Natural killer cell (primary cell): ENCODE measurements around the gene DDX42. TPM values are rescaled to one million over a fixed set of nuclear protein-coding genes. Genes with fewer than 3 reads are reported as not detected.

Experiments
- ATAC-seq, 3 donors: fragments of 150-1000 bp in 2 of 3; fragments of 200-7000 bp in 1 of 3; cut with Tn5 transposase; 1 replicate in 1 of 3; 2 replicates in 2 of 3; pipeline ENCODE4 v1.10.0; 2021; ENCODE audit warnings: mild to moderate bottlenecking in 2 of 3, moderate library complexity in 2 of 3
- DNase-seq, 2 donors: peaks; one replicate each; pipeline versions ENCODE4 v3.0.0 to v3.0.0-alpha.2; 2013 to 2021; ENCODE audit warnings: mixed read lengths in 1 of 2
- H3K27ac ChIP-seq: one replicate; pipeline ENCODE4 v1.5.1; 2013; ENCODE audit warnings: mild to moderate bottlenecking, low read length
- H3K27me3 ChIP-seq: one replicate; pipeline ENCODE4 v1.6.1; 2013; ENCODE audit warnings: low read length; ENCODE audit not compliant: control insufficient read depth, insufficient read depth
- H3K36me3 ChIP-seq: one replicate; pipeline ENCODE4 v1.6.1; 2013; ENCODE audit warnings: low read length; ENCODE audit not compliant: control insufficient read depth, insufficient read depth
- H3K4me1 ChIP-seq: one replicate; pipeline ENCODE4 v1.6.1; 2013; ENCODE audit warnings: low read length; ENCODE audit not compliant: control insufficient read depth, insufficient read depth
- H3K4me3 ChIP-seq: one replicate; pipeline ENCODE4 v1.5.1; 2013; ENCODE audit warnings: low read length
- H3K9me3 ChIP-seq: one replicate; pipeline ENCODE4 v1.6.1; 2013; ENCODE audit warnings: low read length; ENCODE audit not compliant: control insufficient read depth, insufficient read depth
- H3K27ac Mint-ChIP-seq, 2 donors: one replicate each; pipeline ENCODE4 v1.8.0; 2022; ENCODE audit warnings: mild to moderate bottlenecking in 2 of 2, mixed read lengths in 2 of 2, moderate library complexity in 1 of 2
- H3K27me3 Mint-ChIP-seq, 2 donors: one replicate each; pipeline ENCODE4 v1.8.0; 2022; ENCODE audit warnings: low read depth in 2 of 2, mixed read lengths in 2 of 2
- H3K36me3 Mint-ChIP-seq: one replicate; pipeline ENCODE4 v1.8.0; 2022; ENCODE audit warnings: mixed read lengths
- H3K4me1 Mint-ChIP-seq, 2 donors: one replicate each; pipeline ENCODE4 v1.8.0; 2022; ENCODE audit warnings: mixed read lengths in 2 of 2
- H3K4me3 Mint-ChIP-seq: one replicate; pipeline ENCODE4 v1.8.0; 2022; ENCODE audit warnings: mild to moderate bottlenecking, moderate library complexity, mixed read lengths
- H3K9me3 Mint-ChIP-seq, 2 donors: one replicate each; pipeline ENCODE4 v1.8.0; 2022; ENCODE audit warnings: mixed read lengths in 2 of 2
- WGBS: methylation state at CpG from one replicate; pipeline ENCODE4 v1.1.7; 2013; ENCODE audit warnings: missing lambda C conversion rate; ENCODE audit not compliant: insufficient coverage; 5-methylcytosine and 5-hydroxymethylcytosine counted together
- intact Hi-C: fragments of 100-400 bp; cut with micrococcal nuclease; formaldehyde crosslinking; loops from one replicate; pipeline ENCODE4 v1.14.2; 2022
- total RNA-seq, 4 donors: library from RNA; stranded (reverse); fragments of 120-200 nt in 1 of 4; gene quantifications; one replicate each; pipeline versions ENCODE4 v1.2.3 to v1.2.4, GENCODE V29; 2013 to 2022
- TF ChIP-seq, protein P1 (sequence below): fragments of 200-600 bp; IDR thresholded peaks from one replicate; pipeline ENCODE4 v1.8.0; 2022; ENCODE audit warnings: antibody characterized with exemption

DDX42 gene
- total RNA-seq, 3 donors from 2014 or later (not counting 1 experiment from before 2014, with no cell fraction given), result 80.1 to 127 (median 110) TPM

DNA sequence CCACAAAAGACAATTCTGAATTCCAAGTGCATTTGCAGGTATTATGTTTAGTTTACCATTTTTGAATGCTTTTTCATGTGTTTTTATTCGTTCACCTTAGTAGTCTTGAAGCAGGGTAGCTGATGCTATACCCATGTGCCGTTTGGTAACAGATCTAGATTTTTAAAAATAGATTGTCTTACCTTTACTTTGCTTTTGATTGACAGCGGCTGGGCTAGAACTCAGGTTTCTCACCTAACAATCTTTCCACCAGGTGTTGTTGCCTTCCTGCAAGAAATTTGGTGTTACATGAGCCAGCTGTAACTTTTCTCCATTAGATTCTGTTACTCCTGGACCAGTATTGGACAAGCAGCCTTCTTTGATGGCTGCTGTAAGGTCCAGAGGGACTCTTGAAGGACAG lies 55.0 kb downstream of the DDX42 start:
- ATAC-seq (no peak), DNase-seq (no peak)
- H3K4me3 ChIP-seq, result no peak overlapping the region
- Mint-ChIP-seq H3K36me3 (peaks cover 7% of the 10 kb centered on the region), H3K4me3 (no peak overlapping the region), H3K9me3 (no peaks in the 10 kb centered on the region), H3K4me1 (peaks cover 30 to 53% of the 10 kb centered on the region in 2 donors), H3K27me3 (no peaks in the 10 kb centered on the region), H3K27ac (peak overlapping the region in 1 of 2 donors; percentile 68)
- no peaks in the 10 kb centered on the region for H3K9me3 ChIP-seq
- no peaks in the 10 kb centered on the region for H3K27me3 ChIP-seq
- TF ChIP-seq, protein P1, sequence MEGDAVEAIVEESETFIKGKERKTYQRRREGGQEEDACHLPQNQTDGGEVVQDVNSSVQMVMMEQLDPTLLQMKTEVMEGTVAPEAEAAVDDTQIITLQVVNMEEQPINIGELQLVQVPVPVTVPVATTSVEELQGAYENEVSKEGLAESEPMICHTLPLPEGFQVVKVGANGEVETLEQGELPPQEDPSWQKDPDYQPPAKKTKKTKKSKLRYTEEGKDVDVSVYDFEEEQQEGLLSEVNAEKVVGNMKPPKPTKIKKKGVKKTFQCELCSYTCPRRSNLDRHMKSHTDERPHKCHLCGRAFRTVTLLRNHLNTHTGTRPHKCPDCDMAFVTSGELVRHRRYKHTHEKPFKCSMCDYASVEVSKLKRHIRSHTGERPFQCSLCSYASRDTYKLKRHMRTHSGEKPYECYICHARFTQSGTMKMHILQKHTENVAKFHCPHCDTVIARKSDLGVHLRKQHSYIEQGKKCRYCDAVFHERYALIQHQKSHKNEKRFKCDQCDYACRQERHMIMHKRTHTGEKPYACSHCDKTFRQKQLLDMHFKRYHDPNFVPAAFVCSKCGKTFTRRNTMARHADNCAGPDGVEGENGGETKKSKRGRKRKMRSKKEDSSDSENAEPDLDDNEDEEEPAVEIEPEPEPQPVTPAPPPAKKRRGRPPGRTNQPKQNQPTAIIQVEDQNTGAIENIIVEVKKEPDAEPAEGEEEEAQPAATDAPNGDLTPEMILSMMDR, result no peak
- 98% methylated on average over 3 of the region's 3 CpGs for WGBS
- intact Hi-C loops, result no loop called here
- H3K4me1 ChIP-seq, result peaks cover 35% of the 10 kb centered on the region
- H3K27ac ChIP-seq, result no peak overlapping the region
- H3K36me3 ChIP-seq, result peaks cover 69% of the 10 kb centered on the region

DNA sequence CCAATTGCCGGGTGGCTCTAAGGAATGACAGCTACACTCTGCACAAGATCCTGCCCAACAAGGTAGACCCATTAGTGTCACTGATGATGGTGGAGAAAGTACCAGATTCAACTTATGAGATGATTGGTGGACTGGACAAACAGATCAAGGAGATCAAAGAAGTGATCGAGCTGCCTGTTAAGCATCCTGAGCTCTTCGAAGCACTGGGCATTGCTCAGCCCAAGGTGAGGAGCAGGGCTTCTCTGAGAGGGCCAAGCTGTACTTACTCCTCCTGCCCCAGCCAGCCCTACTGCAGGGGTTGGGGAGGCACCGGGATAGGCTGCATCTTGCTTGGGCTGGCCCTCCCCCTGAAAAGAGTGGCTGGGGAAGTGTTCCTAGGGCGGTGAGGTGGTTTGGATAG lies 56.3 kb downstream of the DDX42 start:
- ATAC-seq, result no peak
- intact Hi-C loops, result no loop called here
- no peak for DNase-seq
- no peak overlapping the region for H3K27ac ChIP-seq
- H3K9me3 ChIP-seq, result no peaks in the 10 kb centered on the region
- H3K36me3 Mint-ChIP-seq, result peaks cover 7% of the 10 kb centered on the region
- H3K27me3 ChIP-seq, result no peaks in the 10 kb centered on the region
- H3K9me3 Mint-ChIP-seq, result no peaks in the 10 kb centered on the region
- H3K4me3 ChIP-seq, result no peak overlapping the region
- peak overlapping the region; percentile 40 to 68 for H3K27ac Mint-ChIP-seq
- peaks cover 32 to 53% of the 10 kb centered on the region in 2 donors for H3K4me1 Mint-ChIP-seq
- TF ChIP-seq, protein P1, result no peak
- peaks cover 43% of the 10 kb centered on the region for H3K4me1 ChIP-seq
- WGBS, result over 99% methylated on average over 4 of the region's 5 CpGs
- H3K4me3 Mint-ChIP-seq, result no peak overlapping the region
- H3K27me3 Mint-ChIP-seq, result no peaks in the 10 kb centered on the region
- peaks cover 68% of the 10 kb centered on the region for H3K36me3 ChIP-seq

DNA sequence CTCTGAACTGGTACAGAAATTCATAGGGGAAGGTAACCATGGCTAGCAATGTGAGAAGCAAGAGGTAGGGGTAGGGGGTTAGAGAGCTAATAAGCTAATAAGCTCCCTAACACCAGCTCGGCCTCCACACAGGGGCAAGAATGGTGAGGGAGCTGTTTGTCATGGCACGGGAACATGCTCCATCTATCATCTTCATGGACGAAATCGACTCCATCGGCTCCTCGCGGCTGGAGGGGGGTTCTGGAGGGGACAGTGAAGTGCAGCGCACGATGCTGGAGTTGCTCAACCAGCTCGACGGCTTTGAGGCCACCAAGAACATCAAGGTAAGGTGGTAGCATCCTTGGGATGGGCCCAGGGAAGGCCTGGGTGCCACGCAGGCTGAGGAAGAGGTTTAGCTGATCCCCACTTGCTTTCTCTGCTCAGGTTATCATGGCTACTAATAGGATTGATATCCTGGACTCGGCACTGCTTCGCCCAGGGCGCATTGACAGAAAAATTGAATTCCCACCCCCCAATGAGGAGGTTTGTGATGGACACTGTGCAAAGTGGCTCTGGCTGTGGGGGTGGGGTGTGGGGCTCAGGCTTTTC lies 57.0 kb downstream of the DDX42 start:
- WGBS, result 93% methylated on average over 14 of the region's 15 CpGs
- Histone ChIP-seq H3K27ac (no peak overlapping the region), H3K4me1 (peaks cover 41% of the 10 kb centered on the region), H3K36me3 (peaks cover 67% of the 10 kb centered on the region), H3K27me3 (no peaks in the 10 kb centered on the region), H3K4me3 (no peak overlapping the region), H3K9me3 (no peaks in the 10 kb centered on the region)
- H3K4me1 Mint-ChIP-seq, result peaks cover 29 to 51% of the 10 kb centered on the region in 2 donors
- no peaks in the 10 kb centered on the region for H3K27me3 Mint-ChIP-seq
- H3K36me3 Mint-ChIP-seq, result peaks cover 7% of the 10 kb centered on the region
- ATAC-seq, result no peak
- DNase-seq, result no peak
- H3K27ac Mint-ChIP-seq, result peak overlapping the region; percentile 40 to 68
- no peak overlapping the region for H3K4me3 Mint-ChIP-seq
- H3K9me3 Mint-ChIP-seq, result no peaks in the 10 kb centered on the region
- intact Hi-C loops, result no loop called here
- TF ChIP-seq, protein P1, result no peak

- DNase-seq (no peak), ATAC-seq (no peak)
- Mint-ChIP-seq H3K36me3 (peaks cover 7% of the 10 kb centered on the region), H3K4me3 (no peak overlapping the region), H3K9me3 (no peaks in the 10 kb centered on the region), H3K27me3 (no peaks in the 10 kb centered on the region), H3K27ac (peak overlapping the region in 1 of 2 donors; percentile 68), H3K4me1 (peaks cover 24 to 46% of the 10 kb centered on the region in 2 donors)
- H3K4me1 ChIP-seq, result peaks cover 36% of the 10 kb centered on the region
- no peaks in the 10 kb centered on the region for H3K27me3 ChIP-seq
- H3K9me3 ChIP-seq, result no peaks in the 10 kb centered on the region
- TF ChIP-seq, protein P1, result no peak
- WGBS, result 31% methylated on average over 8 of the region's 8 CpGs
- H3K27ac ChIP-seq, result no peak overlapping the region
- H3K4me3 ChIP-seq, result no peak overlapping the region
- peaks cover 67% of the 10 kb centered on the region for H3K36me3 ChIP-seq
- intact Hi-C loops, result no loop called here
Observed at GRCh38 chr17:63831505-63831904, 57.5 kb downstream of the DDX42 start.
